GM12878 (cell line): ENCODE results near the gene DNAJB11. TPM values are rescaled to one million over a fixed set of nuclear protein-coding genes. Genes with fewer than 3 reads are reported as not detected.
A peak's percentile ranks its signal among the peaks of the same experiment; 100 is the strongest.

Experiments used
- BHLHE40 ChIP-seq, 2 experiments: fragments of 450-650 bp in 1 of 2; IDR thresholded peaks; 2 replicates each; pipeline ENCODE4 v1.6.1; 2011 to 2017; ENCODE audit warnings: low read depth in 2 of 2, borderline replicate concordance in 1 of 2, improper control_type of control experiment in 1 of 2, low read length in 1 of 2, mild to moderate bottlenecking in 1 of 2
- BRCA1 ChIP-seq: IDR thresholded peaks from 2 replicates; pipeline ENCODE4 v1.6.1; 2011; ENCODE audit warnings: low read depth, low read length, improper control_type of control experiment
- CBX5 ChIP-seq: sonication (generic); IDR thresholded peaks from 2 replicates; pipeline ENCODE4 v1.6.1; 2016; ENCODE audit warnings: low read depth, moderate library complexity, mild to moderate bottlenecking, inconsistent platforms
- CREM ChIP-seq: IDR thresholded peaks from 2 replicates; pipeline ENCODE4 v1.6.1; 2014; ENCODE audit warnings: antibody characterized with exemption, low read depth
- ELK1 ChIP-seq: IDR thresholded peaks from 2 replicates; pipeline ENCODE4 v1.6.1; 2012; ENCODE audit warnings: low read depth, low read length, improper control_type of control experiment
- IKZF1 ChIP-seq: fragments of 450-650 bp; conservative IDR thresholded peaks from 2 replicates; pipeline ENCODE4 v1.6.1; 2017; ENCODE audit warnings: antibody characterized with exemption, mild to moderate bottlenecking
- MEF2B ChIP-seq: fragments of 450-650 bp; IDR thresholded peaks from 2 replicates; pipeline ENCODE4 v1.6.1; 2018; ENCODE audit warnings: mild to moderate bottlenecking, moderate library complexity; ENCODE audit not compliant: partially characterized antibody, poor library complexity, severe bottlenecking
- MLLT1 ChIP-seq: fragments of 450-650 bp; IDR thresholded peaks from 2 replicates; pipeline ENCODE4 v1.6.1; 2016; ENCODE audit warnings: mild to moderate bottlenecking
- MTA2 ChIP-seq: fragments of 450-650 bp; IDR thresholded peaks from 2 replicates; pipeline ENCODE4 v1.6.1; 2016; ENCODE audit warnings: low read depth, mild to moderate bottlenecking, moderate library complexity
- NRF1 ChIP-seq: conservative IDR thresholded peaks from 2 replicates; pipeline ENCODE4 v1.6.1; 2011; ENCODE audit warnings: mild to moderate bottlenecking, low read depth, low read length, improper control_type of control experiment
- RCOR1 ChIP-seq: conservative IDR thresholded peaks from 2 replicates; pipeline ENCODE4 v1.6.1; 2012; ENCODE audit warnings: low read depth, low read length, improper control_type of control experiment
- RELB ChIP-seq: fragments of 450-650 bp; IDR thresholded peaks from 2 replicates; pipeline ENCODE4 v1.6.1; 2017; ENCODE audit warnings: low read depth, mild to moderate bottlenecking, moderate library complexity
- REST ChIP-seq: IDR thresholded peaks from 2 replicates; pipeline ENCODE4 v1.6.1; 2012; ENCODE audit warnings: mild to moderate bottlenecking, low read depth, low read length
- TCF12 ChIP-seq: IDR thresholded peaks from 2 replicates; pipeline ENCODE4 v1.6.1; 2011; ENCODE audit warnings: low read depth, mild to moderate bottlenecking, low read length
- TCF3 ChIP-seq: IDR thresholded peaks from 2 replicates; pipeline ENCODE4 v1.6.1; 2012; ENCODE audit warnings: low read depth, mild to moderate bottlenecking, low read length, borderline replicate concordance; ENCODE audit not compliant: insufficient read depth
- TCF7 ChIP-seq: IDR thresholded peaks from 2 replicates; pipeline ENCODE4 v1.6.1; 2014; ENCODE audit warnings: antibody characterized with exemption, borderline replicate concordance
- ZBED1 ChIP-seq: IDR thresholded peaks from 2 replicates; pipeline ENCODE4 v1.6.1; 2016; ENCODE audit warnings: borderline replicate concordance
- ZNF274 ChIP-seq: IDR thresholded peaks from one replicate; pipeline ENCODE4 v1.8.0; 2011; ENCODE audit not compliant: insufficient read length, insufficient read depth
- ZNF592 ChIP-seq: fragments of 450-650 bp; IDR thresholded peaks from 2 replicates; pipeline ENCODE4 v1.6.1; 2017; ENCODE audit warnings: mild to moderate bottlenecking, moderate library complexity
- polyA plus RNA-seq, 11 experiments: library from polyadenylated mRNA; depleted of rRNA in 4 of 11; unstranded in 6 of 11; stranded (reverse) in 5 of 11; fragments of >200 nt; fragmentation: Nextera tagmentation in 4 of 11; fragmentation: Illumina TruSeq in 1 of 11; extraction: Ambion mirVana in 4 of 11; extraction: Trizol in 1 of 11; gene quantifications; 1 replicate in 1 of 11; 2 replicates in 10 of 11; pipeline versions ENCODE4 v1.2.1 to v1.2.3, GENCODE V29; 2011 to 2016; ENCODE audit warnings: inconsistent platforms in 2 of 11, missing spikeins in 2 of 11, low read depth in 1 of 11
- total RNA-seq, 4 experiments: library from RNA; depleted of rRNA in 3 of 4; stranded (reverse); fragments of >200 nt in 3 of 4; fragmentation: Illumina TruSeq in 1 of 4; extraction: Trizol in 1 of 4; gene quantifications; 2 replicates each; pipeline versions ENCODE4 v1.2.1 to v1.2.3, GENCODE V29; 2013 to 2021

DNAJB11 gene
- total and polyA plus RNA-seq, 10 of the 15 experiments (the other 5 are each of a cell fraction or from before 2014, with no cell fraction given), result 16.2 to 135 (median 57.8) TPM

GRCh38 chr3:186526256-186526606 lies 44.3 kb upstream of the DNAJB11 start (continued):
- TF ChIP-seq TCF12 (0 out of 2 replicates have a peak, but pooled peaks have one; percentile 21), RCOR1 (no peak), BRCA1 (no peak), CREM (no peak), IKZF1 (0 out of 2 replicates have a peak, but pooled peaks have one; percentile 30), ELK1 (no peak), REST (no peak), CBX5 (no peak), BHLHE40 (IDR thresholded peaks at IDR 0.05; ENCODE audit: borderline replicate concordance in 1 of 2, low read depth in 2 of 2, low read length in 1 of 2) (peak in 1 of 2 experiments; percentile 27; a peak in 1 of 4 replicates), MTA2 (0 out of 2 replicates have a peak, but pooled peaks have one; percentile 11), ZNF274 (no peak), NRF1 (no peak), MEF2B (peak; percentile 50), ZNF592 (no peak), RELB (no peak), TCF3 (no peak), ZBED1 (no peak), MLLT1 (0 out of 2 replicates have a peak, but pooled peaks have one; percentile 21), TCF7 (no peak)
